GM12865 (cell line): ENCODE results near the gene HTR3E.
"Not testable (repeated sequence)": the region's sequence is repeated elsewhere in the genome, so short reads cannot be mapped to it uniquely, and the experiment has no call there.

Experiments
- DNase-seq: peaks from one replicate; pipeline ENCODE4 v3.0.0; 2010; ENCODE audit warnings: low read depth
- H3K4me3 ChIP-seq: 2 replicates; pipeline ENCODE4 v1.5.1; 2011; ENCODE audit warnings: mild to moderate bottlenecking, low read depth, low read length, control low read depth
- TF ChIP-seq, protein P1 (sequence below): IDR thresholded peaks from 2 replicates; pipeline ENCODE4 v1.5.1; 2011; ENCODE audit warnings: low read length, control low read depth, low read depth, inconsistent platforms; ENCODE audit not compliant: insufficient read depth; ENCODE audit errors: missing control alignments

Gene HTR3E

DNA sequence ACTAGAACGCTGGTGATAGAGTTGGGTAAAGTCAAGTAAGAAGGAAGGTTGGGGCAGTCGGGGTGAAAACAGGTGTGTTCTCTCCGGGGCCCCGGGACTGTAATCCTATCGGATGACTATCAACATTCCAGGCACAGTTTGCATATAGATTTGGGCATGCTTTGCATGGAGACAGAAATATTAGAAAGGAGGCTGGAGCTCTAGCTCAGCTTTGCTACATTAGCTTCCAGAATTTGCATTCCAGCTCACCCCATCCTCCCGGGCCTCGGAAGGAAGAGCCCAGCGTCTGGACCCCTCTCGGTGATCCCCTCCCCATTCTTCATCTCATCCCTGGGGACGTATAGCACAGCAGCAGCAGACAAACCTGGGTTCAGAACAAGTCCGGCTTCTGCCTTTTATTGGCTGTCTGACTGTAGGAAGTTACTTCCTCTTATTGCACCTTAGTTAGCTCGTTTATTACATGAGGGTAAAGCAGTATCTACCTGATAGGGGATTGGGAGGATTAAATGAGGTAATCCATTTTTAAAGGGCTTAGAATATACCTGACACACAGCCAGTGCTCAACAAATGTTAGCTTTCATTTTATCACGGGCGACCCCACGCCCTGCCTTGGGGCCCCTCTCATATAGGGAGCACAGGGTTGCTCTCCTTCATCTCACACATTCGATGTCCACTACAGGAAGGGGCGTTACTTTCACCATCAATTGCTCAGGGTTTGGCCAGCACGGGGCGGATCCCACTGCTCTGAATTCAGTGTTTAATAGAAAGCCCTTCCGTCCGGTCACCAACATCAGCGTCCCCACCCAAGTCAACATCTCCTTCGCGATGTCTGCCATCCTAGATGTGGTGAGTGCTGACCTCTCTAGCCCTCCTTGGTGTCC lies 3.2 kb downstream of the HTR3E start:
- H3K4me3 ChIP-seq = no peak overlapping the region
- no peak for DNase-seq
- TF ChIP-seq, protein P1, sequence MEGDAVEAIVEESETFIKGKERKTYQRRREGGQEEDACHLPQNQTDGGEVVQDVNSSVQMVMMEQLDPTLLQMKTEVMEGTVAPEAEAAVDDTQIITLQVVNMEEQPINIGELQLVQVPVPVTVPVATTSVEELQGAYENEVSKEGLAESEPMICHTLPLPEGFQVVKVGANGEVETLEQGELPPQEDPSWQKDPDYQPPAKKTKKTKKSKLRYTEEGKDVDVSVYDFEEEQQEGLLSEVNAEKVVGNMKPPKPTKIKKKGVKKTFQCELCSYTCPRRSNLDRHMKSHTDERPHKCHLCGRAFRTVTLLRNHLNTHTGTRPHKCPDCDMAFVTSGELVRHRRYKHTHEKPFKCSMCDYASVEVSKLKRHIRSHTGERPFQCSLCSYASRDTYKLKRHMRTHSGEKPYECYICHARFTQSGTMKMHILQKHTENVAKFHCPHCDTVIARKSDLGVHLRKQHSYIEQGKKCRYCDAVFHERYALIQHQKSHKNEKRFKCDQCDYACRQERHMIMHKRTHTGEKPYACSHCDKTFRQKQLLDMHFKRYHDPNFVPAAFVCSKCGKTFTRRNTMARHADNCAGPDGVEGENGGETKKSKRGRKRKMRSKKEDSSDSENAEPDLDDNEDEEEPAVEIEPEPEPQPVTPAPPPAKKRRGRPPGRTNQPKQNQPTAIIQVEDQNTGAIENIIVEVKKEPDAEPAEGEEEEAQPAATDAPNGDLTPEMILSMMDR = no peak

GRCh38 chr3:184110316-184110725 lies 13.5 kb downstream of the HTR3E start:
- no peak overlapping the region for H3K4me3 ChIP-seq
- TF ChIP-seq, protein P1 = no peak
- DNase-seq = no peak

GRCh38 chr3:184116017-184116416 lies 19.2 kb downstream of the HTR3E start:
- H3K4me3 ChIP-seq = no peak overlapping the region
- TF ChIP-seq, protein P1 = no peak
- no peak for DNase-seq

GRCh38 chr3:184117636-184118035 lies 20.8 kb downstream of the HTR3E start:
- TF ChIP-seq, protein P1 = no peak
- no peak for DNase-seq
- H3K4me3 ChIP-seq = no peak overlapping the region

GRCh38 chr3:184121031-184121430 lies 24.2 kb downstream of the HTR3E start:
- H3K4me3 ChIP-seq, DNase-seq: not testable (repeated sequence)

DNA sequence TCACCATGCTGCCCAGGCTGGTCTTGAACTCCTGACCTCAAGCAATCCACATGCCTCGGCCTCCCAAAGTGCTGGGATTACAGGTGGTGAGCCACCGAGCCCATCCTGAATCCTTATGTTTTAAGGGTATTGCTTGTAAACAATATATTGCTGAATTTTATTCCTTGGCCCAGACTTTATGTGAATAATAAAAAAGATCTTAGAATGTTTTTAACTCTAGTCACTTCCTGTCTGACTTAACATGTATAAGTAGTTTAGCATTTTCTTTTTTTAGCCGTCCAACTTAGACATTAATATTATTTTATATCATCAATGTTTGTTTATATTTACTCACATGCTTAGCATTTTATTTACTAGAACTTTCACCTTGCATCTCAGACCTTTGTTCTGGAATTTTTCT lies 29.1 kb downstream of the HTR3E start:
- TF ChIP-seq, protein P1 = no peak
- no peak overlapping the region for H3K4me3 ChIP-seq
- DNase-seq = no peak

DNA sequence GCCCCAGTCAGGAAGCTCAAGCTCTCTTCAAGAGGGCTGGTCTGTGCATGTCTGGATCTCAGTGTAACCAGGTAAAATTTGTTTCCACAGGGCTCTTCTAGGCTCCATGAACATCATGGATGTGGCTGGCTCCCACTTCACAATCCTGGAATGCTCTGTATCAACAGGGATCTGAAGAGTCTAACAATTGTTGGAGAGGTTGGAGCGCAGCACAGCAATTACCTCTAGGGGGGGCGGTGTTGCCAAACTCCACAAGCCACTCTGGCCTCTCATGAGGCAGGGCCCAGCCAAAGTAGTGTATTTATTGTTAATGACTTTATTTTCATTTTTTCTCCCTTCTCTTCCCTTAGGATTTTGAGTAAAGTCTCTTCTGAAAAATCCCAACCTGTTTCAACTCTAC lies 32.1 kb downstream of the HTR3E start:
- DNase-seq = peak; percentile 39
- TF ChIP-seq, protein P1 = peak; percentile 57
- H3K4me3 ChIP-seq = no peak overlapping the region
